Ishikawa (cell line): ENCODE data around the gene EBF4.

Experiments used
- EP300 ChIP-seq: IDR thresholded peaks from 2 replicates; pipeline ENCODE4 v1.6.1; 2012; ENCODE audit warnings: borderline replicate concordance
- MAX ChIP-seq: IDR thresholded peaks from 2 replicates; pipeline ENCODE4 v1.6.1; 2012
- RAD21 ChIP-seq: IDR thresholded peaks from 2 replicates; pipeline ENCODE4 v1.6.1; 2012; ENCODE audit warnings: low read depth
- REST ChIP-seq: IDR thresholded peaks from 2 replicates; pipeline ENCODE4 v1.6.1; 2012; ENCODE audit warnings: low read depth, mild to moderate bottlenecking
- TAF1 ChIP-seq: IDR thresholded peaks from 2 replicates; pipeline ENCODE4 v1.6.1; 2012; ENCODE audit warnings: low read depth, mild to moderate bottlenecking
- TEAD4 ChIP-seq: IDR thresholded peaks from 2 replicates; pipeline ENCODE4 v1.6.1; 2012
- USF1 ChIP-seq: IDR thresholded peaks from 2 replicates; pipeline ENCODE4 v1.6.1; 2012
- YY1 ChIP-seq: IDR thresholded peaks from 2 replicates; pipeline ENCODE4 v1.6.1; 2012; ENCODE audit warnings: low read depth
- ZBTB7A ChIP-seq: IDR thresholded peaks from 2 replicates; pipeline ENCODE4 v1.6.1; 2012; ENCODE audit warnings: low read depth

GRCh38 chr20:2692886-2693285 is 306 bp downstream of the EBF4 start:
- TF ChIP-seq EP300 = no peak
- no peak for TF ChIP-seq TEAD4
- no peak for TF ChIP-seq ZBTB7A
- no peak for TF ChIP-seq USF1
- no peak for TF ChIP-seq REST
- no peak for TF ChIP-seq TAF1
- TF ChIP-seq MAX = no peak
- TF ChIP-seq RAD21 = no peak
- TF ChIP-seq YY1 = no peak
